Measurements from ENCODE around the gene CCR6. TPM values are rescaled to one million over a fixed set of nuclear protein-coding genes. Genes with fewer than 3 reads are reported as not detected.

Gene CCR6
- total and polyA plus RNA-seq, 10 donors, result 15.5 to 37.0 (median 19.8) TPM

DNA sequence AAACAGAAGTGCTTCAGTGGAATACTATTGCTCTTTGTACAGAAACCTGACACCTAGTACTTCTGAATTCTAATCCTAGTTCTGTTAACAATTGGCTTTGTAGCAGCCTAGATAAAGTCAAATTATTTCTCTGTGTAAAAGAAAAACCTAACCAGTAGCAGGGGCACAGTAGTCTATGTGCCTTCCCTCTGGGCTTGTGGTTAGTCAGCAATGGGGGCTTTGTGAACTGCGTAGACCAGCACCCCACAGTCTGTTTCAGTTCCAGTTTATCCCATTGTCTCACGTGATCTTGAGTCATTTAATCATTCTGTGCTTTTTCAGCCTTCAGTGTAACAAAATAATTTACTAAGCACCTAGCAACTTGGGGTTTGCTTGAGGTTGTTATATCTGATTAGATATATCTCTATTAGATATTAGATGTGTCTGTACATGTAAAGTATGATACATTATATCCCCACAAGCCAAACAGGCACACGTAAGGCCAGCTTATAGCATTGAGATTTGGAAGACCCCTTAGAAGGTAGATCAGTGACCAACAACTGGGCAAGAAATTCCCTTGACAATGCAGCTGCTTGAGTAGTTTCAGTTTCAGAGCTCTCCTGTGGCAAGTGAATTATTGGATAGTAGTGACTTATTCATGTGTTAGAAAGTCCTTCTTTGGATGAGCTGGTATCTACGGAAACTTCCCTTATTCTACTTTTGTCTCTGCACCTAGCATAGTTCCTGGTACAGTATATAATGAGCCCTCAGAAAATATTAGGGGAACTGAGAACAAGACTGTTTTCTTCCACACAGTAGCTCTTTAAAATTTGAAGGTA, 27.9 kb upstream of the CCR6 start:
- Histone ChIP-seq H3K27ac (peak overlapping the region; percentile 80 to 93 (median 88)), H3K4me1 (peaks cover 31 to 100% (median 82%) of the 10 kb centered on the region in 6 donors)

DNA sequence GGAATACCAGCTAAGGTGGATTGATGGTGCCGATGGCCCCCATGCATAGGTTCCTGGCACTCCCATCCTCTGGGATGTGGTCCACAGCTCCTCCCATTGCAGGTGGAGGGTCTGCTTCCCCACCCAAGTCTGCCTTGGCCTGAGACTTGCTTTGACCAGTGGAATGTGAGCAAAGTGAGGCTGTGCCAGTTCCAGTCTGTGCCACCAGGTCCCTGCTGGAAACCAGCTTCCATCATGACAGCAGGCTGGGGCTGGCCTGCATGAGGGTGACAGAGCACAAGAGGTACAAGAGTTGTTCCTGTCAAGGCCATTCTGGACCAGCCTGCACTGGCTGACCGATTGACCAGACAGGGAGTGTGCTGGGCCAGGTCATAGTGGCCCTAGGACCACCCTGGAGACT, 27.0 kb upstream of the CCR6 start:
- H3K27me3 ChIP-seq (replicated peaks in 1 of 7), result no peaks in the 10 kb centered on the region
- no peak for DNase-seq
- intact Hi-C loops (cut with DNase I; ENCODE audit: low total_unique reads), result no loop called here
- TF ChIP-seq POLR2A (IDR thresholded peaks at IDR 0.05) (no peak), CTCF (IDR thresholded peaks at IDR 0.05 in 8 of 11, conservative IDR thresholded peaks at IDR 0.05 in 3 of 11) (no peak), POLR2AphosphoS5 (IDR thresholded peaks at IDR 0.05) (no peak)
- 89 to 100% (median 91%) methylated on average over 1 to 2 of the region's 2 CpGs for WGBS, 5 donors
- H3K4me1 ChIP-seq, result peaks cover 29 to 98% (median 73%) of the 10 kb centered on the region in 6 donors
- H3K27ac ChIP-seq, result peak overlapping the region; percentile 32 to 93 (median 86)
- H3K4me3 ChIP-seq, result no peak overlapping the region
- no peaks in the 10 kb centered on the region for H3K36me3 ChIP-seq
- H3K9me3 ChIP-seq, result no peaks in the 10 kb centered on the region

More for the DNA sequence above, 27.9 kb upstream of the CCR6 start:
- no peaks in the 10 kb centered on the region for H3K9me3 ChIP-seq
- H3K4me3 ChIP-seq, result peak overlapping the region in 5 of 8 donors; percentile 26 to 65 (median 35)
- H3K27me3 ChIP-seq (replicated peaks in 1 of 7), result no peaks in the 10 kb centered on the region
- no peaks in the 10 kb centered on the region for H3K36me3 ChIP-seq
- DNase-seq, result no peak
- TF ChIP-seq POLR2A (IDR thresholded peaks at IDR 0.05) (no peak), POLR2AphosphoS5 (IDR thresholded peaks at IDR 0.05) (peak in 1 of 3 donors; percentile 63), CTCF (IDR thresholded peaks at IDR 0.05 in 8 of 11, conservative IDR thresholded peaks at IDR 0.05 in 3 of 11) (no peak)
- WGBS, 5 donors, result 43 to 58% (median 53%) methylated on average over 4 of the region's 4 CpGs
- intact Hi-C loops (cut with DNase I; ENCODE audit: low total_unique reads), result no loop called here

GRCh38 chr6:167096991-167097390, 25.9 kb upstream of the CCR6 start:
- intact Hi-C loops (cut with DNase I; ENCODE audit: low total_unique reads), result no loop called here
- WGBS, 5 donors, result 92 to 95% (median 94%) methylated on average over 7 of the region's 7 CpGs

More at GRCh38 chr6:167096991-167097390, 25.9 kb upstream of the CCR6 start:
- no peaks in the 10 kb centered on the region for H3K9me3 ChIP-seq
- H3K36me3 ChIP-seq, result no peaks in the 10 kb centered on the region
- no peak for TF ChIP-seq POLR2AphosphoS5 (IDR thresholded peaks at IDR 0.05)
- TF ChIP-seq POLR2A (IDR thresholded peaks at IDR 0.05), result no peak
- no peak for TF ChIP-seq CTCF (IDR thresholded peaks at IDR 0.05 in 8 of 11, conservative IDR thresholded peaks at IDR 0.05 in 3 of 11)
- no peak overlapping the region for H3K4me3 ChIP-seq
- H3K4me1 ChIP-seq, result peaks cover 20 to 97% (median 63%) of the 10 kb centered on the region in 6 donors
- H3K27me3 ChIP-seq (replicated peaks in 1 of 7), result no peaks in the 10 kb centered on the region
- no peak for DNase-seq
- peak overlapping the region in 2 of 8 donors; percentile 91 to 93 for H3K27ac ChIP-seq

Data from spleen (tissue), 11 donors.